ENCODE measurements around the gene CHAMP1.
A peak's percentile ranks its signal among the peaks of the same experiment; 100 is the strongest.
"Not testable (repeated sequence)": the region's sequence is repeated elsewhere in the genome, so short reads cannot be mapped to it uniquely, and the experiment has no call there.

CHAMP1 gene

DNA sequence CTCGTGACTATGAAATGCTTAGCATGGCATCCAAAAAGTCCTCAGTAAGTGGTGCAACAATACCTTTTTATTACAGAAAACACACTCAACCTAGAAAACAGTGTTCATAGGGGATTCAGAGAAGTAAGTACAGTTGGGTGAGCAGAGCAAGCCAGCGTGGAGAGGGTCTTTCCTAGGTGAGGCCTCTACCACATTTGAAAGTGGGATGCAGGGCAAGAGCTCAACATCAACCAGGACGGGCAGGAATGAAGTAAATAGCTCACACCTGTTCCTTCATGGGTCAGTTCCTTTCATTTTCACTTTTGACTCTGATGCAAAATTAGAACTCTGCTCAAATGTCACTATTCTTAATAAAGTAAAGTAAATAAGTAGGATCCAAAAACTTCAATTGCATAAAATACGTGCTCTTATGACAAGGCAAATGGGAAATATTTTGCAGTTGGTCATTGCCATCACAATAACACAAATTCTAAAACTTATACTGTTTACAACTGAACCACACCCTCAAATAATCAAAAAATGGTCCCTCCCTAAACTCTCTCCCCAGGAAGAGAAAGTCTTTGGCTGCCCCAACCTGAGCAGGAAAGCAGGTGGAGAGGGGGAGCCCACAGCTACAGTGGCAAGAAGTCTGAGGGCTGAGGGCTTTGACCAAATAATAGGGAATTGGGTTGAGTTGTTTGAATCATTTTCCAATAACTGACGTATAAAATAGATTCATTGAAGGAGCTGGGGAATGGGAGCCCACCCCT is 20.2 kb downstream of the CHAMP1 start:
- no peak for DNase-seq (ENCODE audit: low spot score)

DNA sequence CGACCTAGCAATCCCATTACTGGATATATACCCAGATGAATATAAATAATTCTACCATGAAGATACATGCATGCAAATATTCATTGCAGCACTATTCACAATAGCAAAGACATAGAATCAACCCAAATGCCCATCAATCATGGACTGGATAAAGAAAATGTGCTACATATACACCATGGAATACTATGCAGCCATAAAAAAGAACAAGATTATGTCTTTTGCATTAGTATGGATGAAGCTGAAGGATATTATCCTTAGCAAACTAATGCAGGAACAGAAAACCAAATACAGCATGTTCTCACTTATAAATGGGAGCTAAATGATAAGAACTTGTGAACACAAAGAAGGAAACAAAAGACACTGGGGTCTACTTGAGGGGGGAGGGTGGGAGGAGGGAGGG is 22.2 kb downstream of the CHAMP1 start:
- DNase-seq (ENCODE audit: low spot score), result not testable (repeated sequence)

DNA sequence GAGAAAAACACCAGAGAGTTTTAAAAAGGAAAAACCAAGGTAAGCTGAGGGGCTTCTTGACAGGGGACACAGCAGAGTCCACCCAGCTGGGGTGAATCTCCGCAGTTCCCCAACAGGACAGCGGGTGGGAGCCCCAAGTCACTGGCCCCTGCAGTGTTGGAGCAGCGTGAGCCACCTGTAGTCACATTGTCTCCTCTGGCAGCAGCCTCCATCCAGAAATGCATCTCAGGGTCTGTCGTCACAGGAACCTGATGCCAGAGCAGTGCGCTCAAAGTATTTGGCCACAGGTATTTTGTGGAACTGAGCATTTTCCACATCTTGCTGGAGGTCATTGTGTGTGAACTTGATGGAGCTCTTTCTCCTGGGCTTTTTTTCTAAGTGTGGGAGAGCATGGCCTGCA is 24.7 kb downstream of the CHAMP1 start:
- no peak for DNase-seq (ENCODE audit: low spot score)

DNA sequence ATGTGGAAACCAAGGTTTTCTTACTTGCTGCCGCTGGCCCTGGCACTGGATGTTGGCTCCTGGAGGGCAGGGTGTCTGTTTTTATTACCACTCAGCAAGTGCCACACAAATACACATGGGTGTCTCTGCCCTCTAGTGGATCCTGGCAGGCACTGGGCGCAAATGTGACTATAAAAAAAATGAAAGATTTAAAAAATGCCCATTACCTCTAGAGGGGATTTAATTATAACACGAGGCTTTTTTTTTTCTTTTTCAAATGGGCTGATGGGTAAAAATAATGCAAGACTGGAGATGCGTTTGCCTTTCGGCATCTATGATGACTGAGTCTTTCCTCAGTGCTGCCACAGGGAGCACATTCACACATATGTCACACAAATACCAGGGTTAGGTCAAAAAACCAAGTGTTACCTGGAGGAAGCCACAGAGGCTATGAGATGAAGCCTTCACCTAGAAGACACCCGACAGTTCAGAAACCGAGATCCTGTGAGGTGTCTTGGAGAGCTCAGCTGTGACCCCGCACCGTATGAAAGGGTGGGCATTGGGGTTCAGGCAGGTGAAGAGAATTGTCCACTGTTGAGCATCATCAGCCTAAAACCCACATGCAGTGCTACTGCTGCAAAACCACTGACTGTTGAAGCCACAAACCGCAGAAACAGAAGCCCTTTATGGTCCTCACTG is 25.7 kb downstream of the CHAMP1 start:
- peak; percentile 49 for DNase-seq (ENCODE audit: low spot score)

DNA sequence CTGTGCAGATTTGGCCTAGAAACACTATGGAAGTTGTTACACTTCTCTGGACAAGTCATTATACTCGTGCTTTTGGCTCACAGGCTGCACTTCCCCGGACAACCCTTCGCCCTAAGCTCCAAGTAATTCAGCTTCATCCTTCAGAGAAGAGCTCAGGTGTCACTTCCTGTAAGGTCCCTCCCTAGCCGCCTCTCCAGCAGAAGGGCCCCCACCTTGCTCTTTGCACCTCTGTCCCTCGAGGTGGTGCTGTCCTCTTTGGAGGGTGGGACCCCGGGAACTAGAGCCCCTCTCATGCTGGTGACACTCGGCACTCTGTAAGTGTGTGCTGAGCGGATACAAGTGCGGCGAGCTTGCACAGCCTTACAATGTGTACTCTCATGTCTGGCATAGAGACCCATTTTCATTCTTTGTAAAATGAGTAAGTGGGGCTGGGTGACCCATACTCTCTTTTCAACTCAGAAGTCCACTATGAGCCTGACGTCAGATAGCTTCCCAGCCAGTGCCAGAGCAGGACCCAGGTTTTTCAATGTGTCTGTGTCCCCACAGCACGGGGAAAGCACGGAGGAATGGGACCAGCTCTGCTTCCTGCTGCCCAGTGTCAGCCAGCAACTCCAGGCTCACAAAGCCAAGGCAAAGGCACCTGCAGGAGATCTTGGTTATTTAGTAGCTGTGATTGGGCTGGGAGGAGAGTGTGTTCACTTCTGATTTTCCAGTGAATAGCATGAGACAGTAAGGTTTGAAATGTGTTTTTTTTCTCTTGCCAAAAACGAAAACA is 26.9 kb downstream of the CHAMP1 start:
- DNase-seq (ENCODE audit: low spot score), result no peak

DNA sequence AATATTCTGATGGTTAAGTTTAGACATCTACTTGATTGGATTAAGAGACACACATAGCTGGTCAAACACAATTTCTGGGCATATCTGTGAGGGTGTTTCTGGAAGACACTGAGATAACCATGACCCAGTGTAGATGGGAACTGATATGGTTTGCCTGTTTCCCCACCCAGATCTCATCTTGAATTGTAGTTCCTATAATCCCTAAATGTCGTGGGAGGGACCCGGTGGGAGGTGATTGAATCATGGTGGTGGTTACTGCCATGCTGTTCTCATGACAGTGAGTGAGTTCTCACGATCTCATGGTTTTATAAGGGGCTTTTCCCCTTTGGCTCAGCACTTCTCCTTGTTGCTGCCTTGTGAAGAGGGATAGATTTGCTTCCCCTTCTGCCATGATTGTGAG is 33.0 kb downstream of the CHAMP1 start:
- not testable (repeated sequence) for DNase-seq (ENCODE audit: low spot score)

DNA sequence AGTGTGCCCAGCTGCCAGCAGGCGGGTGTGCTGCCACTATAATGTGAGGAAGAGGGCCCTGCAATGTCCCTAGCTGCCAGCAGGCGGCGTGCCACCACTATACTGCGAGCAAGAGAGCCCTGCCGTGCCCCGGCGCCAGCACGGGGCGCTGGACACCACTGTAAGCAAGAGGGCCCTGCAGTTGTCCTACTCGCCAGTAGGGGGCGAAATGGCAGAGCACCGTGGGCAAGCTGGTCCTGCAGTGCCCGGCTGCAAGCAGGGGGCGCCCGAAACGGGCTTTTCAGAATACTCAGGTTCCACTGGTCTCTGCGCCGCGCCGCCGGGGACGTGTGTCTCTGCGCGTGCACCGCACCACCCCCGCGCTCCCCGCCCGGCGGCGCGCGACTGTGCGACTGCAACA is 38.5 kb downstream of the CHAMP1 start:
- DNase-seq (ENCODE audit: low spot score), result not testable (repeated sequence)

DNA sequence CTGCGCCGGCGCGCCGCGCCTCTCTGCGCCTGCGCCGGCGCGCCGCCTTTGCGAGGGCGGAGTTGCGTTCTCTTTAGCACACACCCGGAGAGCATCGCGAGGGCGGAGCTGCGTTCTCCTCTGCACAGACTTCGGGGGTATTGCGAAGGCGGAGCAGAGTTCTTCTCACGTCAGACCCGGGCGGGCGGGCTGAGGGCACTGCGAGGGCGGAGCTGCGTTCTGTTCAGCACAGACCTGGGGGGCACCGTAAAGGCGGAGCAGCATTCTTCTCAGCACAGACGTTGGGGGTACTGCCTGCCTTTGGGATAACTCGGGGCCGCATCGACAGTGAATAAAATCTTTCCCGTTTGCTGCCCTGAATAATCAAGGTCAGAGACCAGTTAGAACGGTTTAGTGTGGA is 39.1 kb downstream of the CHAMP1 start:
- DNase-seq (ENCODE audit: low spot score), result not testable (repeated sequence)

All from Ammon's horn (tissue), 1 donor.